ENCODE results near the gene PTPRT.

GRCh38 chr20:42957704-42958095 lies 232.0 kb downstream of the PTPRT start:
- TF ChIP-seq POLR2AphosphoS5 (IDR thresholded peaks at IDR 0.05; ENCODE audit: low read length) (no peak), SUZ12 (IDR thresholded peaks at IDR 0.05; ENCODE audit: unreplicated experiment) (no peak), BRCA1 (IDR thresholded peaks at IDR 0.05; ENCODE audit: low read depth, low read length) (no peak), CTCF (IDR thresholded peaks at IDR 0.05 in 2 of 3, conservative IDR thresholded peaks at IDR 0.05 in 1 of 3; ENCODE audit: control insufficient read depth in 2 of 3, extremely low read depth in 1 of 3, insufficient read depth in 1 of 3, low read depth in 3 of 3, low read length in 3 of 3) (no peak), NR2C1 (IDR thresholded peaks at IDR 0.05) (no peak), YY1 (IDR thresholded peaks at IDR 0.05; ENCODE audit: low read depth, low read length) (no peak), MXI1 (IDR thresholded peaks at IDR 0.05; ENCODE audit: low read depth, low read length) (no peak), EP300 (IDR thresholded peaks at IDR 0.05; ENCODE audit: borderline replicate concordance in 1 of 2, control insufficient read depth in 1 of 2, low read depth in 2 of 2, low read length in 2 of 2) (no peak), PBX3 (IDR thresholded peaks at IDR 0.05; ENCODE audit: insufficient replicate concordance, low read depth, low read length) (no peak), E2F4 (IDR thresholded peaks at IDR 0.05; ENCODE audit: low read depth, low read length) (no peak), CUX1 (IDR thresholded peaks at IDR 0.05; ENCODE audit: insufficient replicate concordance, low read depth, low read length) (no peak), SIN3A (IDR thresholded peaks at IDR 0.05; ENCODE audit: low read depth, low read length) (no peak), ASH2L (IDR thresholded peaks at IDR 0.05; ENCODE audit: borderline replicate concordance, low read depth) (no peak), KAT2A (conservative IDR thresholded peaks at IDR 0.05; ENCODE audit: control insufficient read depth, low read depth, low read length) (no peak)
